Heart right ventricle (tissue), 16 donors: ENCODE results near the gene ZNF157. TPM values are rescaled to one million over a fixed set of nuclear protein-coding genes. Genes with fewer than 3 reads are reported as not detected.
"Not testable (repeated sequence)": the region's sequence is repeated elsewhere in the genome, so short reads cannot be mapped to it uniquely, and the experiment has no call there.

Experiments used
- ATAC-seq, 8 donors: fragments of 200-7000 bp; cut with Tn5 transposase; one replicate each; pipeline ENCODE4 v1.9.1; 2020; ENCODE audit warnings: mild to moderate bottlenecking in 8 of 8, moderate library complexity in 8 of 8, moderate number of reproducible peaks in 1 of 8
- DNase-seq, 2 donors: peaks; one replicate each; pipeline ENCODE4 v3.0.0-alpha.2; 2020
- H3K27ac ChIP-seq, 10 donors: fragments of 200-600 bp; sonication (generic) in 2 of 10; one replicate each; pipeline versions ENCODE4 v1.5.0 to v1.8.0; 2020 to 2022; ENCODE audit warnings: mild to moderate bottlenecking in 3 of 10
- H3K27me3 ChIP-seq, 7 donors: fragments of 200-600 bp; one replicate each; pipeline ENCODE4 v1.8.0; 2021 to 2022; ENCODE audit warnings: mild to moderate bottlenecking in 2 of 7
- H3K36me3 ChIP-seq, 9 donors: fragments of 200-600 bp; sonication (generic) in 1 of 9; one replicate each; pipeline versions ENCODE4 v1.5.0 to v1.8.0; 2020 to 2022; ENCODE audit warnings: mild to moderate bottlenecking in 2 of 9
- H3K4me1 ChIP-seq, 9 donors: fragments of 200-600 bp; sonication (generic) in 1 of 9; one replicate each; pipeline versions ENCODE4 v1.5.0 to v1.8.0; 2020 to 2022; ENCODE audit warnings: mild to moderate bottlenecking in 4 of 9
- H3K4me3 ChIP-seq, 10 donors: fragments of 200-600 bp; sonication (generic) in 2 of 10; one replicate each; pipeline versions ENCODE4 v1.5.0 to v1.8.0; 2020 to 2022; ENCODE audit warnings: mild to moderate bottlenecking in 7 of 10, moderate library complexity in 2 of 10
- H3K9me3 ChIP-seq, 11 donors: fragments of 200-600 bp in 10 of 11; sonication (generic) in 2 of 11; one replicate each; pipeline versions ENCODE4 v1.5.0 to v1.8.0; 2013 to 2022; ENCODE audit warnings: mild to moderate bottlenecking in 2 of 11, control low read depth in 1 of 11, moderate library complexity in 1 of 11
- WGBS, 2 donors: extraction: QIAGEN DNeasy Blood & Tissue Kit; methylation state at CpG; one replicate each; pipeline ENCODE4 v1.1.7; 2013; ENCODE audit warnings: inconsistent platforms in 1 of 2; 5-methylcytosine and 5-hydroxymethylcytosine counted together
- intact Hi-C, 10 donors: fragments of 100-400 bp; cut with DNase I; formaldehyde crosslinking; loops; one replicate each; pipeline versions ENCODE4 v1.11.1 to v1.14.2; 2022
- long read RNA-seq, 3 donors: library from polyadenylated mRNA; unstranded; transcript quantifications; one replicate each; pipeline ENCODE4 v2.0.0, GENCODE V29; 2020 to 2021
- polyA plus RNA-seq, 2 donors: library from polyadenylated mRNA; stranded (reverse); fragments of 200-250 nt; gene quantifications; one replicate each; pipeline ENCODE4 v1.2.3, GENCODE V29; 2013
- total RNA-seq, 10 donors: library from RNA; stranded (reverse); fragmentation: NEBNext Ultra II Directional in 3 of 10; extraction: Animal tissue kit (Norgen Biotek cat#: 25700) in 3 of 10; gene quantifications; one replicate each; pipeline versions ENCODE4 v1.2.1 to v1.2.4, GENCODE V29; 2021 to 2023
- TF ChIP-seq, protein P1 (sequence below), 9 donors: fragments of 200-600 bp; sonication (generic) in 2 of 9; IDR thresholded peaks; one replicate each; pipeline versions ENCODE4 v1.5.0 to v1.8.0; 2021 to 2022; ENCODE audit warnings: antibody characterized with exemption in 9 of 9, mild to moderate bottlenecking in 5 of 9, moderate library complexity in 1 of 9
- donor health status: Arrhythmogenic right ventricular cardiomyopathy.
- donor health status: ischemic (EF 13 %, LVEDD 7.1; RV severe dilation, severe dysfunction).
- donor health status: healthy with polysubstance abuse.
- donor health status: DM: no; HTN: yes; CAD: no.
- donor health status: DM: no; HTN: no; CAD: no.
- donor health status: ischemic (EF 25% LVEDD 6.9; RV normal size, moderate dysfunction).
- donor health status: ischemic (EF 25% LVEDD 5.7; RV mildly dilated, moderate dysfunction).
- donor health status: healthy.
- donor health status: DM: yes; HTN: yes; CAD: no.
- donor health status: Ischemic cardiomyopathy.
- donor health status: ischemic (EF 35%, LVEDD 5.7; RV mildly dilated, moderate dysfunction).
- donor health status: nonischemic (EF 11% LVEDD 7.7; RV severe dilation, severe dysfunction).
- donor health status: DM: yes; HTN: yes; CAD: no.
- donor health status: PGD.
- donor health status: ischemic (EF 29% LVEDD 5.4; RV normal size, mild dysfunction).
- donor health status: nonischemic (EF 23%, LVEDD 6.1; RV moderate dilation, normal function).

The ZNF157 gene
- total RNA-seq (under 1 TPM in 3 of 10 donors, not detected in 7; 0.15 to 0.25 (median 0.23) TPM), polyA plus RNA-seq (under 1 TPM; 0.03 to 0.15 TPM)
- long read RNA-seq, donor 1, result 0 reads
- long read RNA-seq, donor 2, result 0 reads
- long read RNA-seq, donor 3, result 0 reads

DNA sequence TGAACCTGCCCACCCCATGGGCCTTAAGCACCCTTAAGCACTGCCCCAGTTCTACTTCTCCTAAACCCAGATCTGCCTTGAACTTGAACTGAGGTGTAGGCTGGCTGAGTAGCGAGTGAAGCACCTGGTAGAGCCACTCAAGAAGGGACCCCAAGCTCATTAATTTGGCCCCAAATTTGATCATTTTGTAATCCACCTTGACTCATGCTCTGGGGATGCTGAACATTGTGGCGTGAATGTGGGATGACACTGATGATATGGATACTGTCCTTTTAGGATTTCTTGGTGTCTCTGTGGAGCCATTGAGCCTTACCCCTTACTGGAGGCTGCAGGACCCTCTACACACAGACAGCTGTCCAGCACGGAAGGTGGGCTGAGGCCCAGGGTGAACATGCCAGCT lies at the start of gene ZNF157:
TSS of gene ZNF157 (plus strand) at position 301 of the 400 bp plus-strand sequence. CDS start at position 392, 91 bp downstream.
- Histone ChIP-seq H3K27me3 (no peaks in the 10 kb centered on the region), H3K9me3 (no peaks in the 10 kb centered on the region)
- intact Hi-C loops, result loop anchor here in 1 of 10 donors (10.0 kb wide), 1 partner anchor 155 kb away; no protein-coding TSS in a partner anchor

DNA sequence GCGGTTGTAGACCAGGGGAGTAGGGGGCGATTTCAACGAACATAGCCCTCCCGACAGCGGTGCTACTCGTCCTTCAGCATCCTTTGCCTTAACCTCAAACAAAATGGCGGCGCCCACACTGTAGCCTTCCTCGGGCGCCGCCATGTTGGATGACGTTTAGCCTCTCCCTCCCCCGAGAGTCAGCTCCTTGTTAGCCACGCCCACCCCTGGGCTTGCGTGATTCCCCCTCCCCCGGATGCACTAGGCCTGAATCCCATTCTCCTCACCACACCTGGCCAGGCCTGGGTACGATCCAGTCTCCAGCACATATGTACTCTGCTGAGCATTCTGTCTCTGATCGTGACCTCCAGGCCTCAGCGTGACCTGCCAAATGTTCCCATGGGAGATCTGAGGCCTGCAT lies 49.0 kb upstream of the ZNF157 start:
- Histone ChIP-seq H3K27me3 (peaks cover 0 to 20% (median 0%) of the 10 kb centered on the region in 7 donors), H3K27ac (no peak overlapping the region), H3K9me3 (no peaks in the 10 kb centered on the region), H3K4me3 (no peak overlapping the region), H3K36me3 (no peaks in the 10 kb centered on the region), H3K4me1 (no peaks in the 10 kb centered on the region)
- intact Hi-C loops, result no loop called here
- 24 to 25% methylated on average over 16 to 19 of the region's 19 CpGs for WGBS, 2 donors
- ATAC-seq, result peak in 4 of 8 donors; percentile 56 to 71 (median 62)
- DNase-seq, result peak; percentile 24 to 49
- TF ChIP-seq, protein P1, sequence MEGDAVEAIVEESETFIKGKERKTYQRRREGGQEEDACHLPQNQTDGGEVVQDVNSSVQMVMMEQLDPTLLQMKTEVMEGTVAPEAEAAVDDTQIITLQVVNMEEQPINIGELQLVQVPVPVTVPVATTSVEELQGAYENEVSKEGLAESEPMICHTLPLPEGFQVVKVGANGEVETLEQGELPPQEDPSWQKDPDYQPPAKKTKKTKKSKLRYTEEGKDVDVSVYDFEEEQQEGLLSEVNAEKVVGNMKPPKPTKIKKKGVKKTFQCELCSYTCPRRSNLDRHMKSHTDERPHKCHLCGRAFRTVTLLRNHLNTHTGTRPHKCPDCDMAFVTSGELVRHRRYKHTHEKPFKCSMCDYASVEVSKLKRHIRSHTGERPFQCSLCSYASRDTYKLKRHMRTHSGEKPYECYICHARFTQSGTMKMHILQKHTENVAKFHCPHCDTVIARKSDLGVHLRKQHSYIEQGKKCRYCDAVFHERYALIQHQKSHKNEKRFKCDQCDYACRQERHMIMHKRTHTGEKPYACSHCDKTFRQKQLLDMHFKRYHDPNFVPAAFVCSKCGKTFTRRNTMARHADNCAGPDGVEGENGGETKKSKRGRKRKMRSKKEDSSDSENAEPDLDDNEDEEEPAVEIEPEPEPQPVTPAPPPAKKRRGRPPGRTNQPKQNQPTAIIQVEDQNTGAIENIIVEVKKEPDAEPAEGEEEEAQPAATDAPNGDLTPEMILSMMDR (IDR thresholded peaks at IDR 0.05), result no peak

More for the DNA sequence above, at the start of gene ZNF157:
- Histone ChIP-seq H3K27ac (no peak within 1 kb of the TSS), H3K4me1 (peaks cover 0 to 4% (median 0%) of the 10 kb centered on the region in 9 donors), H3K4me3 (no peak within 1 kb of the TSS), H3K36me3 (no peaks in the 10 kb centered on the region)
- WGBS, 2 donors, result 94% methylated on average over 3 of the region's 3 CpGs
- ATAC-seq, result no peak
- no peak for DNase-seq
- TF ChIP-seq, protein P1 (IDR thresholded peaks at IDR 0.05), result no peak

DNA sequence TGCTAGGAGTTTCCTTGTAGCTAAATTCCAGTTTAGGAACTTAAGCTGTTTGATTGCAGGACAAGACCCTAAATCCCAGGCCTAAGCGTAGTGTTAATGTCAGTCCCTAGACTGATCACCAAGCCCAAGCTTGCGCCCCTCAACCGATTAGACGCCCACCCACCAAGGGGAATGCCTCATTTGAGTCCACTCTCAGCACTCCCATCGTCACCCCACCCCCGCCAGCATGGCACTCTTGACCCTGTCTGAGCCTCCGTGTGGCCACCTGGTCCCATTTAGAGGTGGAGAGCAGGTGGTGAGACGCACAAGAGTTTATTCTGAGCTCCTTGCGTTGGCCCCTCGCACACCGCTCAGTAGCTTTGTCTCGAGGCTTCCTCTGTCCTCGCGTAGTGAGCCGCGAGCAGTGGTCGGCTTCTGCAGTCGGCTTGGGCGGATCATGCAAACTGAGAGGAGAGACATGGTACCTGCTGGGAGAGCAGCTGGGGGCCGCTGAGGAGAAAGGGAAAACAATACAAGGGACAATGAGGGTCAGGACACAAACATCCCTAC lies 48.5 kb upstream of the ZNF157 start:
- TF ChIP-seq, protein P1 (IDR thresholded peaks at IDR 0.05), result no peak
- 81 to 91% methylated on average over 17 to 20 of the region's 20 CpGs for WGBS, 2 donors
- H3K4me1 ChIP-seq, result no peaks in the 10 kb centered on the region
- intact Hi-C loops, result no loop called here
- DNase-seq (no peak), ATAC-seq (no peak)
- H3K27me3 ChIP-seq, result peaks cover 0 to 15% (median 0%) of the 10 kb centered on the region in 7 donors
- H3K4me3 ChIP-seq, result no peak overlapping the region
- H3K36me3 ChIP-seq, result no peaks in the 10 kb centered on the region
- H3K9me3 ChIP-seq, result no peaks in the 10 kb centered on the region
- no peak overlapping the region for H3K27ac ChIP-seq

DNA sequence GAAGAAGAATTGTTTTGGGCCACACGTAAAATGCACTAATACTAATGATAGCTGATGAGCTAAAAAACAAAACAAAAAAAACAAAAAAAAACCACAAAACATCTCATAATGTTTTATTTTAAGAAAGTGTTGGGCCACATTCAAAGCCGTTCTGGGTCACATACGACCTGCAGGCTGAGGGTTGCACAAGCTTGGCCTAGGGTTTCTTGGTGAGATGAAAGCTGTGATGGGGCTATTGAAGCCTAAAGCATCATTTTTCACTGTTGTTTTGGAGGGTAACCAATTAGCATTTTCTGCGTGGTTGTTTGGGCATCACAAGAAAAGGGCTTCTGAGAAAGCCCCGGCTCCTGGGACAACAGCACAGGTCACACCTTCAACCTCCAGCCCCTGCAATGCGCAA lies 42.5 kb upstream of the ZNF157 start:
- ATAC-seq, result no peak
- Histone ChIP-seq H3K4me1 (no peaks in the 10 kb centered on the region), H3K36me3 (no peaks in the 10 kb centered on the region), H3K27ac (no peak overlapping the region), H3K4me3 (no peak overlapping the region), H3K9me3 (no peaks in the 10 kb centered on the region), H3K27me3 (peaks cover 0 to 13% (median 0%) of the 10 kb centered on the region in 7 donors)
- DNase-seq, result no peak
- 82 to 85% methylated on average over 6 of the region's 6 CpGs for WGBS, 2 donors
- intact Hi-C loops, result no loop called here
- TF ChIP-seq, protein P1 (IDR thresholded peaks at IDR 0.05), result no peak

DNA sequence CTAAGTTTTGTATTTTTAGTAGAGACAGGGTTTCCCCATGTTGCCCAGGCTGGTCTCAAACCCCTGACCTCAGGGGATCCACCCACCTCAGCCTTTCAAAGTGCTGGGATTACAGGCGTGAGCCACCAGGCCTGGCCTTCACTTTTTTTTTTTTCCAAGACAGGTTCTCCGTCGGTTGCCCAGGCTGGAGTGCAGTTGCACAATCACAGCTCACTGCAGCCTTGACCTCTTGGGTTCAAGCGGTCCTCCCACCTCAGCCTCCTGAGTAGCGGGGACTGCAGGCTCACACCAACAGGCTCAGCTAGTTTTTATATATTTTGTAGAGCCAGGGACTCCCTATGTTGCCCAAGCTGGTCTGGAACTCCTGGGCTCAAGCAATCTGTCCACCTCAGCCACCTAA lies 37.6 kb upstream of the ZNF157 start:
- H3K9me3 ChIP-seq, H3K4me1 ChIP-seq, DNase-seq, ATAC-seq, H3K4me3 ChIP-seq, H3K36me3 ChIP-seq, H3K27ac ChIP-seq, intact Hi-C loops: not testable (repeated sequence)
- WGBS, 2 donors, result 85 to 87% methylated on average over 5 of the region's 5 CpGs
- H3K27me3 ChIP-seq, result peaks cover 0 to 23% (median 0%) of the 10 kb centered on the region in 7 donors
